Activated CD8-positive, alpha-beta memory T cell treated with anti-CD3 and anti-CD28 coated beads for 24 hours (primary cell): ENCODE results near the gene HAUS3.
"Not testable (repeated sequence)": the region's sequence is repeated elsewhere in the genome, so short reads cannot be mapped to it uniquely, and the experiment has no call there.

Experiments used
- DNase-seq: peaks from one replicate; pipeline ENCODE4 v3.0.0-alpha.2; 2020

HAUS3 gene

DNA sequence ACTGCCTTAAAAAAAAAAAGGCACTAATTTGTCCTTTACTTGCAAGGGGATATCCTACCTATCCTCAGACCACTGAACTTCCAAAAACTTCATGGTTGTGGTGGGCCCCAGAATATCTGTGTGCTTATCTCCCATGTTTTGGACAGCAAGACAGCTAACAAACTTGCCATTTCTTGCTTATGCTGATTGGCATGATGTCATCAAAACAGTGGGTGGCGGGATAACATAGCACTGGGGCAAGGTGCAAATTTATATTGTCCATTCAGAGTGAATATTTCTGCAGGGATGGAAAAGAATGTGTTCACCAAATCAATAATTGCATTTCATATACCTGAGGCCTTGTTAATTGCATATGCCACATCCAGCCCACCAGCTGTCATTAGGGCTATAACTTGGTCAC is 23.5 kb downstream of the HAUS3 start:
- DNase-seq = no peak

- DNase-seq = no peak
These were observed 24.2 kb downstream of the HAUS3 start for GRCh38 chr4:2217726-2218125.

GRCh38 chr4:2212831-2213230 is 29.1 kb downstream of the HAUS3 start:
- DNase-seq = no peak

- not testable (repeated sequence) for DNase-seq
These were observed 39.1 kb downstream of the HAUS3 start for GRCh38 chr4:2202789-2203188.

DNA sequence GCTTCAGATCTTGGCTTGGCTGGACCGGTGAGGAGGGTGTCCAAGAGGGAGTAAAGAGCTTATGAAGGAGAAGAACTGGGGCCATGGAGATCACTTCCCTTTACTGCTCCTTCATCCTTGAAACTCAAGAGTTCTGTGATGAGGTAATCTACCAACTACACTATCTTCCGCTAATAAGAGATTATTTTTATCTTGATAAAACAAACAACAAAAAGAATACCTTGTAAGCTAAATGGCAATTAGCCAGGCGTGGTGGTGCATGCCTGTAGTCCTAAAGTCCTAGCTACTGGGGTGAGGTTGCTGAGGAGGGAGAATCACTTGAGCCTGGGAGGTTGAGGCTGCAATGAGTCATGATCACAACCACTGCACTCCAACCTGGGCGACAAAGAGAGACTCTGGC is 47.4 kb downstream of the HAUS3 start:
- no peak for DNase-seq

- DNase-seq = no peak
These were observed 48.6 kb downstream of the HAUS3 start for GRCh38 chr4:2193326-2193725.

DNA sequence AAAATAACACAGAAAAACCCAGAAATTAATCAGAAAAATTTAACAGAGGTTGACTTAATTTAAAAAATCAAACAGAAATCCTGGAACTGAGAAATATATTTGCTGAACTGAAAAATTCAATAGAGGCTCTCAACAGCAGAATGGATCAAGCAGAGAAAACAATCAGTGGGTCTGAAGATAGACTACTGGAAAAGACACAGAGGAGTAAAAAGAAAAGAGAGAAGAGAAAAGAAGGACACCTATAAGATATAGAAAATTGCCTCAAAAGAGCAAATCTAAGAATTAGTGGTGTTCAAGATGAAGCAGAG is 55.1 kb downstream of the HAUS3 start:
- no peak for DNase-seq

GRCh38 chr4:2186133-2186864 is 55.6 kb downstream of the HAUS3 start:
- no peak for DNase-seq

GRCh38 chr4:2183394-2183793 is 58.5 kb downstream of the HAUS3 start:
- no peak for DNase-seq

GRCh38 chr4:2182994-2183393 is 58.9 kb downstream of the HAUS3 start:
- no peak for DNase-seq

DNA sequence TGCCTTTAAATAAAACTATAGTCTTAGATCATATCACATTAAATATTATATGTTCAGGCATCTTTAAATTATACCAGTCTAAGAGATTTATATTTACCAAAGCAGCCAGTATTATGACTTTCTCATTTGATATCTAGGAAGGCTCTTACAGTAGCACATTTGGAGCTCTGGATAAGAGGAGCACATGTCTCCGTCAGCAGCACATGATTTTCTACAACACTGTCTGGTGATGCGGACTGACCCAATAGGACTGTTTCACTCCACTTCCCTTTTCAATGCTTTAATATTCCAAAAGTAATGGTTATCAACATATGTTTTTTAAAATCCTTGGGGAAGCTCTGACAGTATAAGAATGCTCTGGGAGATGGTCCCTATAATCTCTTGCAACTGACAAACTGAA is 61.5 kb downstream of the HAUS3 start:
- DNase-seq = no peak

DNA sequence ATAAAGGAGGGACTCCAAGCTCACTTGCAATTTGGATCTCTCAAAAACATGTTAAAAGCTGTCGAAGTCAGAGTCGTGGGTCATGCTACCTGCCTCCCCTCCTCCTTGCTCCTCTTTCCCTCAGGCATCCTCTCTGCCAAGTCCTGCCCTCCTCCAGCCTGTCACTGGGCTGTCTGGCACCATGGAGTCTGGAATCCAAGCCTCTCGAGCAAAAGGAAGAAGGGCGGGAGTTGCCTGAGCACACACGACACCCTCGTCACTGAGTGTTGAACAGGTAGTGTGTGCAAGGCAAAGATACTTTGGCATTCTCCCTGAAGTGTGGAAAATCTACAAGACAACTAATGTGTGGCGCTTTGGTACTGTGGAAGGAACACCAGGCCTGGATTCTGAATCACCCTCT is 62.2 kb downstream of the HAUS3 start:
- DNase-seq = no peak

DNA sequence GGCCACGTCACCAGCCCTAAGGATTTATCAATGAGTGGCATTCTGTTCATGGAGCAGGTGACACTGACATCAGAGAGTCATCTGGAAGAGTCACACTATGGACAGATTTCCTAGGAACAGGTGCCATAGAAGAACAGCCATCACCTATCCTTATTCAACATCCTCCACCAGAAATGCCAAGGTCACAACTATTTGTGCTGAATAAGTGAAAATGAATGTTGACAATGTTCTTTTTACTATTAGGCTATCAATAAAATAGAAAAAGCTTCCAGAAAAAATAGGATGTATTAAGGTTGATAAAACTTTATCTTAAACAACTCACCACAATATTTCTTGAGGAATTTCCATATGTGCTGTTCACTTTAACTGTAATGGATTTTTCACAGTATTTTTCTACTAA is 62.9 kb downstream of the HAUS3 start:
- DNase-seq = no peak
